T-helper 1 cell treated with Interleukin-12 subunit alpha and Interleukin-12 subunit beta and Interleukin-4 antibody, amounts not matched to agents 30 ng/mL and 1 ng/mL, for 36 hours (primary cell): Measurements from ENCODE around the gene BRK1. TPM values are rescaled to one million over a fixed set of nuclear protein-coding genes. Genes with fewer than 3 reads are reported as not detected.
"Not testable (repeated sequence)": the region's sequence is repeated elsewhere in the genome, so short reads cannot be mapped to it uniquely, and the experiment has no call there.

Source experiments
- intact Hi-C: fragments of 100-400 bp; cut with micrococcal nuclease; formaldehyde crosslinking; loops from one replicate; pipeline ENCODE4 v1.15.1; 2024
- total RNA-seq: library from RNA; stranded (reverse); gene quantifications from 2 replicates; pipeline ENCODE4 v1.2.3, GENCODE V29; 2022

The BRK1 gene
- total RNA-seq, 1 donor from 2014 or later: 126 TPM

- intact Hi-C loops: not testable (repeated sequence)
These were observed 60.7 kb downstream of the BRK1 start for GRCh38 chr3:10176150-10176549.

Other genes starting within 250 kb of the BRK1 start
- gene CIDEC, start 235.4 kb upstream of the BRK1 start, total RNA-seq: not detected in 2 replicates
- gene JAGN1, start 225.1 kb upstream of the BRK1 start, total RNA-seq: 33.9 and 36.2 TPM in 2 replicates
- 2.4 and 2.5 TPM in 2 replicates for gene IL17RE, start 212.8 kb upstream of the BRK1 start, total RNA-seq
- 0.78 and 1.1 TPM in 2 replicates for gene IL17RC, start 198.6 kb upstream of the BRK1 start, total RNA-seq
- gene CRELD1, start 181.8 kb upstream of the BRK1 start, total RNA-seq: 26.0 and 27.5 TPM in 2 replicates
- 10.6 and 13.4 TPM in 2 replicates for gene PRRT3, start 163.3 kb upstream of the BRK1 start, total RNA-seq
- 52.2 and 62.6 TPM in 2 replicates for gene EMC3, start 128.8 kb upstream of the BRK1 start, total RNA-seq
- gene FANCD2, start 89.2 kb upstream of the BRK1 start, total RNA-seq: 40.7 and 54.1 TPM in 2 replicates
- gene FANCD2OS, start 7.4 kb upstream of the BRK1 start, total RNA-seq: not detected in 2 replicates
- gene VHL, start 26.1 kb downstream of the BRK1 start, total RNA-seq: 93.4 and 94.3 TPM in 2 replicates
- gene IRAK2, start 49.2 kb downstream of the BRK1 start, total RNA-seq: 12.2 and 13.1 TPM in 2 replicates
- gene TATDN2, start 132.8 kb downstream of the BRK1 start, total RNA-seq: 90.6 and 95.6 TPM in 2 replicates
- 3.2 and 6.9 TPM in 2 replicates for gene GHRL, start 177.3 kb downstream of the BRK1 start, total RNA-seq
- gene SEC13, start 205.4 kb downstream of the BRK1 start, total RNA-seq: 125 and 128 TPM in 2 replicates